ENCODE data around the gene FNDC3B. TPM values are rescaled to one million over a fixed set of nuclear protein-coding genes. Genes with fewer than 3 reads are reported as not detected.
"Not testable (repeated sequence)": the region's sequence is repeated elsewhere in the genome, so short reads cannot be mapped to it uniquely, and the experiment has no call there.

The FNDC3B gene
- polyA plus RNA-seq (ENCODE audit: insufficient read length): 53.5 TPM

DNA sequence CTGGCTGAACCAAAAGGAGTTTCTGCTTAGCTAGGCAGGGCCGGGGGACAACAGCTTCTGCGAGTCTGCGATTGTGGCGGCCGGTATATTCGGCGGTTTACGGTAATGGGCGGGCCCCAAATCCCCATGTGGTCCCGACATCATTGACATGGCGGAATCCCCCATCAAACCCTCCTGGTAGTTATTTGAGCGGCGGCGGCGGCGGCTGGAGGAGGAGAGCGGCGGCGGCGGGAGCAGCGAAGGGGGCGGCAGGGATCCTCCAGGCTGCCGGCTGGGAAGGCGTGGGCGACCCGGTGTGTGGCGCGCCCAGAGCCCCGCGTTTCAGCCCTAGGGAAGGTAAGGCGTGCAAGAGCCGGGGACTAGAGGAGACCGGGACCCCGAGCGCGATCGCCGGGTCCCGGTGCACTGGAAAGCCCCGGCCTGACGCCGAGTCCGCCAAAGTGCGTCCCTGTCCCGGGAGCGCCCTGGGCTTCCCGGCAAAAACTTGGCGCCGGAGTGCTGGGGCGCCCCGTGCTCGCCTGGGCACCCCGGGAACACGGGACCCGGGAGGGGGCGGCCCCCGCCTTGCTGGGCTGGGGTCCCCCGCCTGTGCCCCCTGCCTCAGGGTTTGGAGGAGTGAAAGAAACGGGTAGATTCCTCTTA, at the start of gene FNDC3B:
TSS of gene FNDC3B (plus strand) at position 143 of the 642 bp plus-strand sequence. CDS start 72,902 bp downstream, outside the sequence.
- DNase-seq: peak; percentile 95

DNA sequence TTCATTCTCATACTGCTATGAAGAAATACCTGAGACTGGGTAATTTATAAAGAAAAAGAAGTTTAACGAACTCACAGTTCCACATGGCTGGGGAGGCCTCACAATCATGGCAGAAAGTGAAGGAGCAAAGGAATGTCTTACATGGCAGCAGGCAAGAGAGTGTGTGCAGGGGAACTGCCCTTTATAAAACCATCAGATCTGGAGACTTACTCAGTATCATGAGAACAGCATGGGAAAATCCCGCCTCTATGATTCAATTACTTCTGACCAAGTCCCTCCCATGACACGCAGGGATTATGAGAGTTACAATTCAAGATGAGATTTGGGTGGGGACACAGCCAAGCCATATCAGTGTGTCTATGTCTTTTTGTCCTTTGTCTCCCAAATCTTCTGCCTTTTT, 49.1 kb upstream of the FNDC3B start:
- DNase-seq: not testable (repeated sequence)

DNA sequence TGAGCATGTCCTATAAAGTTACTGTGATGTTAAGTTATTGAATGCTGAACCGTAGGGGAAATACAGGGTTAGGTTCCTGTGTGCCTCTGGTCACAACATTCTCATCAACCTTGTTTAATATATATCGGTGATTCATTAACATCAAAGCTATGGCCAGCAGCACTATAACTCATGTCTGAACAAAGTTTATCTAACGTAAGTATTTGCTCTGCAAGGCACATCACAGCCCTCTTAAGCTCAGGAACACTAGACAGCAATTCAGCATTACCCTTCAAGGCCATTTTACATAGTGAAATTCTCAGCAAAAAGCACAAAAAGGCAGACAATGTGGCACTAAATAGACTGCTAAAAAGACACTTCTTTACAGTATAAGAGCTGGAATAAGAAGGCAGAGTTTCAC, 48.2 kb upstream of the FNDC3B start:
- DNase-seq: no peak

DNA sequence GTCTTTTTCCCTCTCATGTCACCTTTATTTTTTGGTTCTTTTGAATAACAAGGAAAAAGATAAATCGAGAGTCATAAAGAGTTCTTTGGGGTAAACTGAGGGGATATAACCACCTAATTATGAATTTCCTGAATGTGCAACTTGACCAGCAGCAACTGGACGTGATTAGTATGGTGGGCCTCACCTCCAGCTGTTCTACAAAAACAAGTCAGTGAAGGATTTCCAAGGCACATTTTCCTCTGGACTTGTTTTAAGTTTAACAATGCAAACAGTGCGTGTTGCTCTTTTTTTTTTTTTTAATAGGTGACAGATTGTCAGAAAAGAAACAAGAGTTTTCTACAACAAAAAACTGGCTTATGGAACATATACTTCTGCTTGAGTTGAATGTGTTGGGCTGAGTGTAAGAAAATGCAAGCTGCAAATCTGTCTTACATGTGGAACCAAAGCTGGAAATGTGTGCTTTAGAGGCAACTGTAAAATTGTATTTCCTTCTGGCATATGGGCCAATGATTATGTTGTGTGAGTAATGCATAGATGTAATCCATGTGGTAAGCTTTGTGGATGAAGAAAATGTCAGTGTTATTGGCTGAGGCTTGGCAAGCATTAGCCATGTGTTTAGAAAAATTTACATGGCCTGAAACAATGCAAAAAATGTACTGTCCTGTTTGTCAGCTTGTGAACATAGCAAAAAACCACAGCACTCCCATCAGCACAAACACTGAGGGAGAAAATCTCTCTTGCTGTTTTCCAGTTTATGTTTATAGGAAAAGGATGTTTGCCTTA, 44.5 kb upstream of the FNDC3B start:
- no peak for DNase-seq

DNA sequence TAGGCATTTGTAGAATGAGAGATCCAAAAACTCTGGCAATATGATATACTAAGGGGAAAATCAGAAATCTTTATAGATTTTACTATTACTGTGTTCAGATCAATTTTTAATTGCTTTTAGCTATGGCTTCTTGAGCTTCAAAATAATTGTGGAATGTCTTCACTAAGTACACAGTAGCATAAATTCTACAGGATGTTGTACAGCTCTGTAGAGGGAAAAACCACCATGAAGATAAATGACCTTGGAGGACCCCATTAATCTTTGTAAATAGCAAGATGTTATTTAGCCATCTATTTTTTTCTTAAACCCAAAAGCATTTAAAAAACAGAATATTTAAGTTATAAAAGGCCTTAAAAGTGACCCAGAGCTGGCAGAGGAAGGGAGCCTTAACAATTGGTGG, 43.9 kb upstream of the FNDC3B start:
- DNase-seq: no peak

DNA sequence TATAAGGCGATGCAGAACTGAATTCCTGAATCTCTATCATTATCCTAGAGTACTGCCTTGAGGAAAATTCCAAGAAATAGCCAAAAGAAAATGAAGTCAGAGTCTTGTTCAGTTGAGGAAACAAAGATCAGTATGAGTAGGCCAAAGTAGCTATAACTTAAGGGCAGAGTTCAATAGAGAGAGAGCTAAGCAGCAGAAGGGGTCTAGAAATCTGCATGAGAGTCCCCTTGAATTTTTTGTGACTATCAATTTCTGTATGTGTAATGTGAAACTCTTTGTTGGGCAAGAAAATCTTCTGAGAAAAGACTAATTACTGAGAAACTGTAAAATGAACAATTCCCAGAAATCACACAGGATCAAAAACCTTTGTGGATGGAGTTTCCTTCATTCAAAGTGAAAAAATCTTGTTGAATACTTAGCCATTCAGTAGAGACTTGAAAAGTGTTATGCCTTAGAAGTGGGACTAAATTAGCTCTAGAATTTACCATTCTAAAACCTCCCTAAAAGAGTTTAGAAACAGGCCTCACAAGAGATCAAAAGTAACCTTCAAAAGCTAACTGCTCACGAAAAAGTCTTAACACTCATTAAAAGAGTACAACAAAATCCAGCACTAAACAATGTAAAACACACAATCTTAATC, 43.1 kb upstream of the FNDC3B start:
- no peak for DNase-seq

DNA sequence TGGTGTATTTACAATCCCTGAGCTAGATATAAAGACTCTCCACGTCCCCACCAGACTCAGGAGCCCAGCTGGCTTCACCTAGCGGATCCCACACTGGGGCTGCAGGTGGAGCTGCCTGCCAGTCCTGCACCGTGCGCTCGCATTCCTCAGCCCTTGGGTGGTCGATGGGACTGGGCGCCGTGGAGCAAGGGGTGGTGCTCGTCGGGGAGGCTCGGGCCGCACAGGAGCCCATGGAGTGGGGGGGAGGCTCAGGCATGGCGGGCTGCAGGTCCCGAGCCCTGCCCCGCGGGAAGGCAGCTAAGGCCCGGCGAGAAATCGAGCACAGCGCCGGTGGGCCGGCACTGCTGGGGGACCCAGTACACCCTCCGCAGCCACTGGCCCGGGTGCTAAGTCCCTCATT, 40.6 kb upstream of the FNDC3B start:
- not testable (repeated sequence) for DNase-seq

DNA sequence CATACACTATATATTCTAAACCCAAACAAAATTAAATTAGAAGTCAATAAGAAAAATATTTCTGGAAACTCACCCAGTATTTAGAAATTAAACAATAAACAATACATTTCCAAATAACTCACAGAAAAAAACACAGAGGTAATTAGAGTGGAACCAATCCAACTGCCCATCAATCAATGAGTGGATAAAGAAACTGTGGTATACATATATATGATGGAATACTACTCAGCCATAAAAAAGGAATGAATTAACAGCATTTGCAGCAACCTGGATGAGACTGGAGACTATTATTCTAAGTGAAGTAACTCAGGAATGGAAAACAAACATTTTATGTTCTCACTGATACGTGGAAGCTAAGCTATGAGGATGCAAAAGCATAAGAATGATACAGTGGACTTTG, 37.8 kb upstream of the FNDC3B start:
- not testable (repeated sequence) for DNase-seq

DNA sequence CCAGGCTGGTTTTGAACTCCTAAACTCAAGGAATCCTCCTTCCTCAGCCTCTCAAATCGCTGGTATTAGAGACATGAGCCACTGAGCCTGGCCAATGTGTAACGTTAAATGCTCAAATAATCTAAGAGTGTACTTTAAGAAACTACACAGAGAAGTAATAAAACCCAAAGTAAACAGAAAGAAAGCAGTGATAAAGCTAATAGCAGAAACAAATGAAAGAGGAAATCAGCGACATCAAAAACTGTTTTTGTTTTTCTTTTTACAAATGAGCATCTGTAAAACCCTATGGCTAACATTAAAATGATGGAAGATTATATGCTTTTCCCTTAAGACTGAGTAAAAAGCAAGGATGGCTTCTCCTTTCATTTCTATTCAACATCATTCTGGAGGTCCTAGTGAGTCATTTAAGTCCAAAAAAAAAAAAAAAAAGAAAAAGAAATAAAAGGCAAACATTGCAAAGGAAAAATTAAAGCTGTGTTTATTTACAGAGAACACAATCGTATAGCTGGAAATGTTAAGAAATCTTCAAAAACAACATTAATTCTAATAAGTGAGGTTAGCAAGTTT, 36.8 kb upstream of the FNDC3B start:
- no peak for DNase-seq

DNA sequence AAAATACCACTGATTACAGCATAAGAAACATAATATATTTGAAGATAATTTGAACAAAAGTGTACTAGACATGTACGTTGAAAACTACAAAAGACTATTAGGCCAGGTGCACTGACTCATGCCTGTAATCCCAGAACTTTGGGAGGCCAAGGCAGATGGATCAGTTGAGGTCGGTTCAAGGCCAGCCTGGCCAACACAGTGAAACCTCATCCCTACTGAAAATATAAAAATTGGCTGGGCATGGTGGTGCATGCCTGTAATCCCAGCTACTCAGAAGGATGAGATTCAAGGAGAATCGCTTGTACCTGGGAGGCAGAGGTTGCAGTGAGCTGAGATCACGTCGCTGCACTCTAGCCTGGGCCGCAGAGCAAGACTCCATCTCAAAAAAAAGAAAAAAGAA, 36.2 kb upstream of the FNDC3B start:
- DNase-seq: no peak

DNA sequence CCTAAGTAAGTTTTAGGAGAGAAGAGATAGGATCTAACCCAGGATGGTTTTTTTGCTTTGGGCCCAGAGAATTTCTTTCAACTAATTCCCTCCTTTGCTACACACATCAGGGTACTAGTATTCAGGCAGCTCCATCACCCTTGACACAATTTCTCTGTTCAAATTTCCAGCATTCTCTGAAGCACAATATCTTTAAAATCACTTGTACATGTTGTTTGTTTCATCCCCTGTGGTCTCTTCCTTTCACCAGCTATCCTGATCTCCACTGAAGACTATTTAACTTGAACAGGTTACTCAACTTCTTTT, 32.4 kb upstream of the FNDC3B start:
- no peak for DNase-seq

DNA sequence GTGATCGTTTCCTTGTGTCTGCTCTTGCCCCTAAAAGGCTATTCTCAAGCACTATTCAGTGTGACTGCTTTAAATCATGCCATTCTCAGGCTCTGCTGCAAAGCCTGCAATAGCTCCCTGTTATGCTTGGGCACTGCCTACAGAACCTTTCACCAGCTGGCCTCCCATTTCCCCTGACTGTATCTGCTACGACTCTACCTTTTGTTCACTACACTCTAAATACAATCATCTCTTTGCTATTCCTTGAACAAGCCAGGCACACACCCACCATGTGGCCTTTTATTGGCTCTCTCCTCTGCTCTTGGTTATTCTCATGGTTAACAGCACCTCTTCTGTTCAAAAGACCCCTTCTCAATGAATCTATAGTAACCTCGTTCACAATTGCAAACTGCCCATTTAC, 29.6 kb upstream of the FNDC3B start:
- DNase-seq: no peak

DNA sequence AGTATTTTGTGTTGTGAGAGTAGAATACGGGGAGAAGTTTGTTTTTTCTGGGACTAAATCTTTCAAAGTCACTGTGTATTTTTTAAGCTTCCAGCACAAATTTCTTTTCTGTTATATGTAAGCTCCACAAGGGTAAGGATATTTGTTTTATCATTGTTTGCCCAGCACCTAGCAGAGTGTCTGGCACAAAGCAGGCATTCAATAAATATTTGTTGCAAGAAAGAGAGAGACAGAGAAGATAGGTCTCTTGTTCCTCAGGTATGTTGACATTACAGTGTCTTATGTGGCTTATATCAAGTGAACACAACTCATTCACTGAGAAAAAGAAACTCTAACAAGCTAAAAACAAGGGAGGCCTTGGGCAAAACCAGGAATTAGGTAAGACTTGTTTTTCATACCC, 26.6 kb upstream of the FNDC3B start:
- DNase-seq: no peak

DNA sequence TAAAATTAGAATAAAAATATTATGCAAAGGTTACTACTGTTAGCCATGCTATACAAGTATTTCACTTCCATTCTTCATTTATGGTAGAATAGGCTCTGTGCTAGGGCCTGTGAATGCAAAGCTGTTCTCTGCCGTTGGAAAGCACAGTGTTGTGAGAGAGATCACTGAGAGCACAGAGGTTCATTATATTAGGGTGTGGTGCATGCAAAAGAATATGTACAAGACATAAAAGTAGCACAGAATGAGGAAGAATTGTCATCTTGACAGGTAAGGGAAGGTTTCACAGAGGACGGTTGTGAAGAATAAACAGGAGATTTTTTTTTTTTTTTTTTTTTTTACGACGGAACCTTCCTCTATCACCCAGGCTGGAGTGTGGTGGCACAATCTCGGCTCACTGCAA, 25.2 kb upstream of the FNDC3B start:
- no peak for DNase-seq

DNA sequence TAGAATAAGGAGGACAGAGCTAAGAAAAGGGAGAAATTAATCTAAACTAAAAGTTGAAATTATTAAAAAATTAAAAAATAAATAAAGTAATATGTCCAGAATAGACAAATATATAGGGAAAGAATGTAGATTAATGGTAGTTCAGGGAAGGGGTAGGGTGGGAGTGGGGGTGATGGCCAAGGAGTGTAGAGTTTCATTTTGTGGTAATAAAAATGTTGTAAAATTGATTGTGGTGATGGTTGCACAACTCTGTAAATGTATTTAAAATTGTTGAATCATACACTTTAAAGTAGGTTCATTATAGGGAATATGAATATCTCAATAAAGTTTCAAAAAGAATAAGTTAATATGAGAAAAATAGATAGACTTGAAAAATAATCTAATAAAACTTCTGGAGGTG, 21.0 kb upstream of the FNDC3B start:
- DNase-seq: no peak

DNA sequence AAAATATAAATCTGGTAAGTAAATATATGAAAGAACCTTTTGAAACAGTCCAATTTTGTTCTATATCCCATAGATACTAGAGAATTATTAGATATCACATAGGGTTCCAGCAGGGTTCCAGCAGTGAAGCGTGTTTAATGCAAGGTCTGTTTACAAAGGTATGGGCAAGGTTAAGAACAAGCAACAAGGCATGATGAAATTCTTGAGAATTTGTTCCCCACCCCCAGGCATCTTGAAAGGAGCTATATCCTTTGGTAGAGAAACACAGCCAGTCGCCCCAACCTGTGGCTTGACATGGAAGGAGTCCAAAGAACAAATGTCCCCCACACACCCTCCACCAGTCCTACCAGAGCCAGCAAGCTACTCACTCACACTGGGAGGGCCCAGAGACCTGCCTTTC, 18.6 kb upstream of the FNDC3B start:
- DNase-seq: no peak

DNA sequence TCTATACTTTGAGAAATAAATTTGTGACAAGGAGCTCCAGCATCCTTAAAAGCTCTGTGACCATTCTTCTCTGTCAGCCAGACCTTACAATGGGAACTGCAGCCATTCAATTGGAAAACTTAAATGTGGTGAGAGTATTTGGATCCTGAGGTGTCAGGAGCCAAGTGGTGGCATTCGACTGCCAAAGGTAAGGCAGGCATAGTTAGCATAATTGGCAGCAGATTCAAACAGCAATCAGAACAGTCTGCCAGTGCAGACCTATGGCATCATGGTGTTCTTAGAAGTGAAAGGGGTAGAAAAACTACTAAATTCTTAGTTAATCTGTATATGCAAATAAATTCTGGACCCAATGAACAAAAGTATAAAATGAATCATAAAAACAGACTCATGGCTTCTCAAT, 18.2 kb upstream of the FNDC3B start:
- DNase-seq: no peak

DNA sequence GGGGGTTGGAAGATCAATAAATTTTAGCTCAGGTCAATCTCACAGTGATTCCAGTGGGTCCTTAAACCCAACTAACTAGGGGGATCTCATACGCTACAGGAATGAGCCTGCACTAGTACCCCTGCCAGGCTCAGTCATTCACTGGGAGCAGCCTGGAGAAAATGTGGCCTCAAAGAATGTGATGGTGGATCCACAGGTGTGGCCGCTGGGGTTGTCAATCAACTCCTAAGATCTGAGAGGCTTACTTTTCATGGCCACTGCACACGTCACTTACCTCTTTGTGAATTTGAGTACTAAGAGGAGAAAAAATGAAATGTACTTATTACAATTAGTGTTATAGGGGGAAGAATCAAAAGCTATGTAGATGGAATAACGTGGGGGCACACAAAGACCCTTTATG, 17.5 kb upstream of the FNDC3B start:
- DNase-seq: no peak

DNA sequence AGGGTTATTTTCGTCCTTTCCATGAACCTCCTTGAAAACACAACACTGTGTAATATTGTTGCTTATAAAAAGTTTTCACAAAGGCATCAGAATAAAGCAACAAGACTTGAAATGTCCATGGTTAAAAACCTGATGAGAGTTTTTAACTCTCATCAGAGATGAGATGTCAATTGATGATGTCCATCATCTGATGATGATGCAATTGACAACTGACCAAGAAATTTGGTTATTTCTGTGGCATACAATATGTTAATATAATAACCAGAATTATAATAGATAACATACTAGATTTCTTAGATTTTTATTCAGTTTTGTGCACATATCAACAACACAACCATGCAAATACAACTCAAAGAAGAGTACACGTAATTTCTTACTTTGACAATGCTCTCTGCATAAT, 15.5 kb upstream of the FNDC3B start:
- no peak for DNase-seq

DNA sequence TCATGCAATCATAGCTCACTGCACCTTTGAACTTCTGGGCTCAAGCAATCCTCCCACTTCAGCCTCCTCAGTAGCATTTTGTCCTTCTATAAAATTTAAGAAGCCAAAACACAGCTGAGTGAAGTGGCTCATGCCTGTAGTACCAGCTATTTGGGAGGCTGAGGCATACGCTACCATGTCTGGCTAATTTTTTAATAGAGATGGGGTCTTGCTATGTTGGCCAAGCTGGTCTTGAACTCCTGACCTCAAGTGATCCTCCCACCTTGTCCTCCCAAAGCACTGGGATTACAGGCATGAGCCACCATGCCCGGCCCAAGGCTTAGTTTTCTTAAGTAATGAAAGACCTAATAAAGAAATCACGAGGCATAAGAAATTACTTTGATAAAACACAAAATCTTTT, 14.7 kb upstream of the FNDC3B start:
- DNase-seq: no peak

DNA sequence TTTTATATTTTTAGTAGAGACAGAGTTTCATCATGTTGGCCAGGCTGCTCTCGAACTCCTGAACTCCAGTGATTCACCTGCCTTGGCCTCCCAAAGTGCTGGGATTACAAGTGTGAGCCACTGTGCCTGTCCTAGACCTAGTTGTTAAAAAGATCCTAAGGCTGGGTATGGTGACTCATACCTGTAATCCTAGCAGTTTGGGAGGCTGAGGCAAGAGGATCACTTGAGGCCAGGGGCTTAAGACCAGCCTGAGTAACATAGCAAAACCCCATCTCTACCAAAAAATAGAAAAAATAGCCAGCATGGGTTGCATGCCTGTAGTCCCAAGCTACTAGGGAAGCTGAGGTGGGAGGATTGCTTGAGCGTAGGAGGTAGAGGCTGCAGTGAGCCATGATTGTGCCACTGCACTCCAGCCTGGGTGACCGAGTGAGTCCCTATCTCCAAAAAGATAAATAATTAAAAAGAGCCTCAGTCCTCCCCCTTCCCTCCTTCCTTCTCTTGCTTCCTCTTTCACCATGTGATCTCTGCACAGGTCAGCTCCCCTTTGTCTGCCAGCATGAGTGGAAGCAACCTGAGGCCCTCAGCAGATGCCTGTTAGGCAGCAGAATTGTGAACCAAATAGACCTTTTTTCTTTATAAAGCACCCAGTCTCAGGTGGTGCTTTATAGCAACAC, 9.8 kb upstream of the FNDC3B start:
- DNase-seq: no peak

DNA sequence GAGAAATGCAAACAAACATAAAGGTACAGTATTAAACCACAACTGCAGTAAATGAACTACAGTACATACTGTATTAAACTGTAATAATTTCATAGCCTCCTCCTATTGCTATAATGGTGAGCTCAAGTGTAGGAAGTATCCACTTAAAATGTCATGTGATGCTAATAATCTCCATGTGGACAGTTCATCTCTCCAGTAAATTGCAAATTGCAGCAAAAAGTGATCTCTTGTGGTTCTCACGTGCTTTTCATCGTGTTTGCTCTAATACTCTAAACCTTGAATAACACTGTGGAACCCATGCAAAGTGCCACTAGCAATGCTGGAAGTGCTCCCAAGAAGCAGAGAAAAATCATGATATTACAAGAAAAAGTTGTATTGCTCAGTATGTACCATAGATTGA, 9.2 kb upstream of the FNDC3B start:
- DNase-seq: no peak

DNA sequence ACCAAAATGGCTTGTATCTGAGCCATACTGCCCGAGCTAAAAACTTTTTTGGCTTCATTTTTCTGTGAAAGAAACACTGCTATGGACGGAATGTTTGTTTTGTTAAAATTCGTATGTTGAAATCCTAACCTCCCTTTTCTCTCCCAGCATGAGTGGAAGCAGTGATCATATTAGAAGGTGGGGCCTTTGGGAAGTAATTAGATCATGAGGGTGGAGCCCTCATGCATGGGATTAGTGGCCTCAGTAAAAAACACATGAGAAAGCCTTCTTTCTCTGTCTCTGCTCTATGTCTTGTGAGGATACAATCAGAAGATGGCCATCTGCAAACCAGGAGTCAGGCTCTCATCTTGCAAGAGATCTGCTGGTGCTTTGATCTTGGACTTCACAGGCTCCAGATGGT, 7.4 kb upstream of the FNDC3B start:
- no peak for DNase-seq

Data from hindlimb muscle (tissue), 1 donor.